ENCODE measurements around the gene DEXI. TPM values are rescaled to one million over a fixed set of nuclear protein-coding genes. Genes with fewer than 3 reads are reported as not detected.

The DEXI gene
- total and polyA plus RNA-seq, 9 of the 15 experiments (the other 6 are each of a cell fraction or from before 2014, with no cell fraction given), result 2.9 to 40.1 (median 22.0) TPM

DNA sequence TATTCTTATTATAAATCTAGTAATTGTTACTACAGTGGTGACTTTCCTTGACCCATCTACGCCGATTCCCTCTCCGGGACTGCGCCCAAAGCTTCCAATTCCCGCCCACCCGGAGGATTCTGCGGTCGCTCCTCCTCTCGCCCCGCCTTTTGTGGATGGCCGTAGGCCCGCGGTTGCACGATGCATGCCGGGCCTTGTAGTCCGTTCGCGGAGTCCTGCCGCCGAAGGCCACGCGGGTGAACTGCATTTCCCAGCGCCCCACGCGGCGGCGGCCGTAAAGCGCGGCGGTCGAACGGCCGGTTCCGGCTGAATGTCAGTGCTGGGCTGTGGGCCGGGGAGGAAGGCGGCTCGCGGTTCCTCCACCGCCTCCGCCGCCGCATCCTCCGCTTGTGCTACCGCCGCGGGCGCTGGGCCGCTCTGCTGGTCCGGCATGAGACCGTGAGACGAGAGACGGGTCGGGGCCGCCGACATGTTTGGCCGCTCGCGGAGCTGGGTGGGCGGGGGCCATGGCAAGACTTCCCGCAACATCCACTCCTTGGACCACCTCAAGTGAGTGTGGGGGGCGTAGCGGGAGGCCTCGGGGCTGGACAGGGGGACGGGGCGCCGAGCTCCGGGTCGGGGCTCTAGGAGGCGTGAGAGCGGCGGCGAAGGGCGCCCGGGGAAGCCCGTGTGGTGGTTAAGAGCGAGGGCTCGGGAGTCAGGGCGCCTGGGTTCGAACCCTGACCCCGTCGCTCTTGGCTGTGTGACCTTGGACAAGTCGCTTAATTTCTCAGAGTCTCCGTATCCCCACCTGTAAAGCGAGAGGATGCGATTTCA lies 2.2 kb upstream of the DEXI start, which contains the start of gene CLEC16A (continued):
- TF ChIP-seq, protein P1, sequence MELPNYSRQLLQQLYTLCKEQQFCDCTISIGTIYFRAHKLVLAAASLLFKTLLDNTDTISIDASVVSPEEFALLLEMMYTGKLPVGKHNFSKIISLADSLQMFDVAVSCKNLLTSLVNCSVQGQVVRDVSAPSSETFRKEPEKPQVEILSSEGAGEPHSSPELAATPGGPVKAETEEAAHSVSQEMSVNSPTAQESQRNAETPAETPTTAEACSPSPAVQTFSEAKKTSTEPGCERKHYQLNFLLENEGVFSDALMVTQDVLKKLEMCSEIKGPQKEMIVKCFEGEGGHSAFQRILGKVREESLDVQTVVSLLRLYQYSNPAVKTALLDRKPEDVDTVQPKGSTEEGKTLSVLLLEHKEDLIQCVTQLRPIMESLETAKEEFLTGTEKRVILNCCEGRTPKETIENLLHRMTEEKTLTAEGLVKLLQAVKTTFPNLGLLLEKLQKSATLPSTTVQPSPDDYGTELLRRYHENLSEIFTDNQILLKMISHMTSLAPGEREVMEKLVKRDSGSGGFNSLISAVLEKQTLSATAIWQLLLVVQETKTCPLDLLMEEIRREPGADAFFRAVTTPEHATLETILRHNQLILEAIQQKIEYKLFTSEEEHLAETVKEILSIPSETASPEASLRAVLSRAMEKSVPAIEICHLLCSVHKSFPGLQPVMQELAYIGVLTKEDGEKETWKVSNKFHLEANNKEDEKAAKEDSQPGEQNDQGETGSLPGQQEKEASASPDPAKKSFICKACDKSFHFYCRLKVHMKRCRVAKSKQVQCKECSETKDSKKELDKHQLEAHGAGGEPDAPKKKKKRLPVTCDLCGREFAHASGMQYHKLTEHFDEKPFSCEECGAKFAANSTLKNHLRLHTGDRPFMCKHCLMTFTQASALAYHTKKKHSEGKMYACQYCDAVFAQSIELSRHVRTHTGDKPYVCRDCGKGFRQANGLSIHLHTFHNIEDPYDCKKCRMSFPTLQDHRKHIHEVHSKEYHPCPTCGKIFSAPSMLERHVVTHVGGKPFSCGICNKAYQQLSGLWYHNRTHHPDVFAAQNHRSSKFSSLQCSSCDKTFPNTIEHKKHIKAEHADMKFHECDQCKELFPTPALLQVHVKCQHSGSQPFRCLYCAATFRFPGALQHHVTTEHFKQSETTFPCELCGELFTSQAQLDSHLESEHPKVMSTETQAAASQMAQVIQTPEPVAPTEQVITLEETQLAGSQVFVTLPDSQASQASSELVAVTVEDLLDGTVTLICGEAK (IDR thresholded peaks at IDR 0.05), result peak; percentile 88
- TF ChIP-seq, protein P1 (CRISPR knock-in tag; IDR thresholded peaks at IDR 0.05), result no peak
- TF ChIP-seq HIVEP1 (CRISPR knock-in tag; IDR thresholded peaks at IDR 0.05) (no peak), ATF1 (CRISPR knock-in tag; IDR thresholded peaks at IDR 0.05) (no peak), ATF1 (tag; IDR thresholded peaks at IDR 0.05) (peak; percentile 81), PCBP2 (IDR thresholded peaks at IDR 0.05; ENCODE audit: low read depth, low read length, poor library complexity, severe bottlenecking) (no peak), ZNF184 (CRISPR knock-in tag; IDR thresholded peaks at IDR 0.05) (no peak), RUNX1 (IDR thresholded peaks at IDR 0.05; ENCODE audit: low read depth) (0 out of 2 replicates have a peak, but pooled peaks have one; percentile 44), SNIP1 (IDR thresholded peaks at IDR 0.05; ENCODE audit: low read depth) (no peak), ZNF445 (CRISPR knock-in tag; IDR thresholded peaks at IDR 0.05; ENCODE audit: low read depth) (no peak), CBX1 (IDR thresholded peaks at IDR 0.05; ENCODE audit: low read depth) (no peak), HMG20B (CRISPR knock-in tag; IDR thresholded peaks at IDR 0.05) (no peak)
- TF ChIP-seq, protein P2, sequence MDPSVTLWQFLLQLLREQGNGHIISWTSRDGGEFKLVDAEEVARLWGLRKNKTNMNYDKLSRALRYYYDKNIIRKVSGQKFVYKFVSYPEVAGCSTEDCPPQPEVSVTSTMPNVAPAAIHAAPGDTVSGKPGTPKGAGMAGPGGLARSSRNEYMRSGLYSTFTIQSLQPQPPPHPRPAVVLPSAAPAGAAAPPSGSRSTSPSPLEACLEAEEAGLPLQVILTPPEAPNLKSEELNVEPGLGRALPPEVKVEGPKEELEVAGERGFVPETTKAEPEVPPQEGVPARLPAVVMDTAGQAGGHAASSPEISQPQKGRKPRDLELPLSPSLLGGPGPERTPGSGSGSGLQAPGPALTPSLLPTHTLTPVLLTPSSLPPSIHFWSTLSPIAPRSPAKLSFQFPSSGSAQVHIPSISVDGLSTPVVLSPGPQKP (CRISPR knock-in tag; IDR thresholded peaks at IDR 0.05), result no peak
- TF ChIP-seq, protein P3, sequence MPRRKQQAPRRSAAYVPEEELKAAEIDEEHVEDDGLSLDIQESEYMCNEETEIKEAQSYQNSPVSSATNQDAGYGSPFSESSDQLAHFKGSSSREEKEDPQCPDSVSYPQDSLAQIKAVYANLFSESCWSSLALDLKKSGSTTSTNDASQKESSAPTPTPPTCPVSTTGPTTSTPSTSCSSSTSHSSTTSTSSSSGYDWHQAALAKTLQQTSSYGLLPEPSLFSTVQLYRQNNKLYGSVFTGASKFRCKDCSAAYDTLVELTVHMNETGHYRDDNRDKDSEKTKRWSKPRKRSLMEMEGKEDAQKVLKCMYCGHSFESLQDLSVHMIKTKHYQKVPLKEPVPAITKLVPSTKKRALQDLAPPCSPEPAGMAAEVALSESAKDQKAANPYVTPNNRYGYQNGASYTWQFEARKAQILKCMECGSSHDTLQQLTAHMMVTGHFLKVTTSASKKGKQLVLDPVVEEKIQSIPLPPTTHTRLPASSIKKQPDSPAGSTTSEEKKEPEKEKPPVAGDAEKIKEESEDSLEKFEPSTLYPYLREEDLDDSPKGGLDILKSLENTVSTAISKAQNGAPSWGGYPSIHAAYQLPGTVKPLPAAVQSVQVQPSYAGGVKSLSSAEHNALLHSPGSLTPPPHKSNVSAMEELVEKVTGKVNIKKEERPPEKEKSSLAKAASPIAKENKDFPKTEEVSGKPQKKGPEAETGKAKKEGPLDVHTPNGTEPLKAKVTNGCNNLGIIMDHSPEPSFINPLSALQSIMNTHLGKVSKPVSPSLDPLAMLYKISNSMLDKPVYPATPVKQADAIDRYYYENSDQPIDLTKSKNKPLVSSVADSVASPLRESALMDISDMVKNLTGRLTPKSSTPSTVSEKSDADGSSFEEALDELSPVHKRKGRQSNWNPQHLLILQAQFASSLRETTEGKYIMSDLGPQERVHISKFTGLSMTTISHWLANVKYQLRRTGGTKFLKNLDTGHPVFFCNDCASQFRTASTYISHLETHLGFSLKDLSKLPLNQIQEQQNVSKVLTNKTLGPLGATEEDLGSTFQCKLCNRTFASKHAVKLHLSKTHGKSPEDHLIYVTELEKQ (CRISPR knock-in tag; IDR thresholded peaks at IDR 0.05), result no peak

Measured in K562 (cell line).